Left colon (tissue), 2 donors: ENCODE data around the gene IRF2. TPM values are rescaled to one million over a fixed set of nuclear protein-coding genes. Genes with fewer than 3 reads are reported as not detected.
"Not testable (repeated sequence)": the region's sequence is repeated elsewhere in the genome, so short reads cannot be mapped to it uniquely, and the experiment has no call there.

ENCODE experiments used
- ATAC-seq: fragments of 200-7000 bp; cut with Tn5 transposase; one replicate; pipeline ENCODE4 v1.9.1; 2020; ENCODE audit warnings: mild to moderate bottlenecking, moderate library complexity
- DNase-seq, 2 donors: peaks; one replicate each; pipeline ENCODE4 v3.0.0-alpha.2; 2020
- intact Hi-C, 2 donors: fragments of 100-400 bp; cut with DNase I in 1 of 2; cut with micrococcal nuclease in 1 of 2; formaldehyde crosslinking; loops; one replicate each; pipeline versions ENCODE4 v1.11.2 to v1.14.0; 2022; cut with DNase I, micrococcal nuclease
- total RNA-seq, 2 donors: library from RNA; stranded (reverse); fragmentation: NEBNext Ultra II Directional; extraction: Animal tissue kit (Norgen Biotek cat#: 25700); gene quantifications; one replicate each; pipeline ENCODE4 v1.2.1, GENCODE V29; 2021
- donor health status: DM: no; HTN: no; CAD: no.
- donor health status: DM: yes; HTN: yes; CAD: no.

Gene IRF2
- total RNA-seq, 2 donors from 2014 or later: 45.5 to 51.3 TPM

DNA sequence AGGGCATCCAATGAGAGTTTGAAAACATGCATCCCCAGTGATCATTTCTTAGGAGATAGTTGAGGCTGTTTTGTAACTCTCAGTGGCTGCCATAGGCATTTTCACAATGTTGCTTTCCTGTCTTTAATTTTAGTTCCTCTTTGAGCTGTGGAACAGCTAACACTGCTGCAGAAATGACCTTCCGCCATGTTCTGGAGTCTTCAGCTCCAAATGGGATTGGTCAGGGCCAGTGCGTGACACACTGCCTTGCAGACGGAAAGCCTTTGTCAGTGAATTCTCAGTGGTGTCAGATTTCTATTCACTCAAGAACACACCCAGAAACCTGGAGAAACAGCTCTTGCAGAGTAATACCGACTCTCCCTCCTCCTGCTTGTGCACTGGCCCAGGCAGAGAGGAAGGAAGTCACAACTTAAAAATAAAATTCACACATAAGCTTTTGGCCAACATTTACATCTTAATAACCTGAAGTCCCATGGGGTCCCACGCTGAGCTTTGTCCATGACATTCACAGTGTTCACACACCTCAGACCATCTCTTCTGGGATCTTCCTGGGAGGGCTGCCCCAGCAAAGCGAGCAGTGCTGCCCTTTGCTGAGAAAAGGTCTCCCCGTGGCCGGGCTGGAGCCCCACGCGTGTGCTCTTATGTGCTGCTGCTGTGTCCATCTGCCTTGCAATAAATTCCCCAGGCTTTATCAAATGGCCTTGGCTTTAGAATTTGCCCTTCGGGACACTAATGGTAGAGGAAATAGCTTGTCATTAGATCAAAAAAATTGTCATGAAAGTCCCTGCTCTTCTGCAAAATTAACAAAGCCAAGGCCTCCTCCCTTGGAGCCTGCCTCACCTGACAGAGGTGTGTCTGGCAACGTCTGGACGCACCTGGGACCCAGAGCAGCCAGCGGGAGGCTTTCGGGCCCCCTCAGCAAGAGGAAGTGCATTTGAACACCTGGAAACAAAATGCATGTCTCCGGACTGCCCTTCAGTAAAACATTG lies 126.8 kb downstream of the IRF2 start:
- intact Hi-C loops: no loop called here
- ATAC-seq (peak; percentile 50), DNase-seq (peak; percentile 63 to 76)

- intact Hi-C loops: no loop called here
- DNase-seq (no peak), ATAC-seq (no peak)
These were observed 127.7 kb downstream of the IRF2 start for GRCh38 chr4:184346682-184347081.

DNA sequence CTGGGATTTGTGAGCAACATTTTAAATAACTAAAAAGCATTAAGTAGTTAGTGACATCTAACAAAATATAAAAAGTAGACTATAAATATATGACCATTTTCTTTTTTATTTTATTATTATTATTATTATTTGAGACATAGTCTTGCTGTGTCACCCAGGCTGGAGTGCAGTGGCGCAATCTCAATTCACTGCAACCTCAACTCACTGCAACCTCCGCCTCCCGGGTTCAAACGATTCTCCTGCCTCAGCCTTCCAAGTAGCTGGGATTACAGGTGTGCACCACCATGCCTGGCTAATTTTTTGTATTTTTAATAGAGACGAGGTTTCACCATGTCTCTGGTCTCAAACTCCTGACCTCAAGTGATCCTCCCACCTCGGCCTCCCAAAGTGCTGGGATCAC lies 128.1 kb downstream of the IRF2 start:
- ATAC-seq, intact Hi-C loops, DNase-seq: not testable (repeated sequence)

DNA sequence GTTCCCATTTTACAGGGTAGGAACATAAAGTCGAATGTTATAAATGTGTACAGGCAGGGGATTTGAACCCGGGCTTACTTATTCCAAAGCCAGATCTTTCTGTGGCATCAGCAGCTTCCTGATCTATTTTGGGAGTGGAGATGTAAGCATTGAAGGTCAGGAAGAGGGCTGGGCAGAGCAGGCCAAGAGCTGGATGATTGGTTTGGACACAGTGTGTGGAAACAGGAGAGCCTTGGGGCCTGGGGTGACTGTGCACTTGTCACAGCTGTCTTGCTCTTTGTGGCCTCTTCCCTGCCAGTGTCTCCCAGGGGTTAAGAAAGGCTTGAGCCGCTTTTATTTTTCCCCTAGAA lies 128.8 kb downstream of the IRF2 start:
- DNase-seq (peak in 1 of 2 donors; percentile 56), ATAC-seq (no peak)
- intact Hi-C loops: no loop called here

DNA sequence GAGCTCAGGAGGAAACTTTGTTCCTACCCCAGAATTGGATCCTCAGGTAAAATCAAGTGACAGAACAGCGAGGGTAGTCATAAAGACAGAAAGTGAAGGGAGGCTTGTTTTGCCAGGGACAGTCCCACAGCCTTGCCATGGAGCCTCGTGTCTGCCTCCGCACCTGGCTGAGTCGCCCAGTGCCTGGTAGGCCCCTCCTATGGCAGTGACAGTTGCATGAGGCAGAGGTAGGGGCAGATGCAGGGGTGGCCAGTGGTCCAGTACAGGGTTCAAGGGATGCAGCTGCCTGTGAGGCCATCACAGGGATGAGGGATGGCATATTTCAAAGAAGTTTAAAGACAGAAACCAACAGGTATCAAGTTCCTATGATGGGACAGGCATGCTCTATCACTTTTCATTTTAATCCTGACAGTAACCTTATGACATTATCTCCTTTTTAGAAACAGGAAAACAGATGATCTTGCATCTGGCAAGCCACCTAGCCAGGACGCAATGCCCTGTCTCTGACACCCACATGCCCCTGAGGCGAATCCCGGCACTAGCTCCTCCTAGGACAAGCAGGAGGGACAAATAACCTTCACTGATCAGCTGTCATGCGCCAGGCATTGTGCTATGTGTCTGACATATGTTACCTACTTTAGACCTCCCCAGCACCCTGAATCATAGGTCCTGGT lies 129.3 kb downstream of the IRF2 start:
- no peak for DNase-seq
- no peak for ATAC-seq
- intact Hi-C loops: no loop called here

DNA sequence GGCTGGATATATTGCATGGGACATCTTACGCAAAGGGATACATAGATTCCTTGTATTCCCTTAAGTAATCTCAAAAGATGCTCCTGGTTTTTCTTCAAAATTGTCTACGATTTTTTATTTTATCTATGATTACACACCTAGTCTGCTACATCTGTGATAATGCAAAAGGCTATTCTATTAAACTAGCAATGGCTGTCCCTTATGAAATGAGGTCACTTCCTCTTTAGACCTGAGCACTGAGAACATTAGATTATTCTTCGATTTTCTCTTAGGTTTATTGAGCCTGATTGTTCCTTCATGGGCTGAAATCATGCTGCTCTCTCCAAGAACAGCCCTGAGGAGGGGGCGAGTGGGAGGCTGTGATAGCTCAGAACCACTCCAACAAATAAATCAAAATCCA lies 129.9 kb downstream of the IRF2 start:
- intact Hi-C loops: no loop called here

GRCh38 chr4:184343502-184344177 lies 130.7 kb downstream of the IRF2 start:
- DNase-seq (peak; percentile 82 to 87), ATAC-seq (peak; percentile 59)
- intact Hi-C loops: no loop called here

More for the DNA sequence above, 129.9 kb downstream of the IRF2 start:
- ATAC-seq: no peak
- no peak for DNase-seq

- ATAC-seq, intact Hi-C loops, DNase-seq: not testable (repeated sequence)
These were observed 131.5 kb downstream of the IRF2 start for GRCh38 chr4:184342857-184343237.

DNA sequence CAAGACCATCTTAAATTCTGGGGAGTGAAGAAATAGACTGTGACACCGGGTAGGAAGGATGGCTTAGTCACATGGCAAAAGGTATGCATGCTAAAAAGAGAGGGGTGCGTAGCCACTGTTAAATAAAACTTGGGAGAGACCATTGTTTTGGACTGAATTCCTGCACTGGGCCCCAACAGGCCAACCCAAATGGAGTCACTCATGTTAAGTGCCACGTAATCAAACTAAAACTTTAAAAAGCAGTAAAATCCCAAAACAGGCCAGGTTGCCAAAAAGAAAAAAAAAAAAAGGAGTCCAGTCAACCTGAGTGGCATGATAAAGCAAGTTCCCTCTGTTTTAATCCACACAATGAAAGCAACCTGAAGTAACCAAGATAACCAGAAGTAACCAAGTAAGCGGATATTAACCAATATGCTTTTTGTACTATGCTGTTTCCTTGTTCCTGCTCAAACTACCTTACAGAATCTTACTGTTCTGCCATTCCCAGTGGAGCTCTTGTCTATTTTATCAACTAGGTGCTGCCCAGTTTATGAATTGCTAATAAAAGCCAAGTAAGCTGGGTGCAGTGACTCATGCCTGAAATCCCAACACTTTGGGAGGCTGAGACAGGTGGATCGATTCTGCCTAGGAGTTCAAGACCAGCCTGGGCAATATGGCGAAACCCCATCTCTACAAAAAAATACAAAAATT lies 132.0 kb downstream of the IRF2 start:
- ATAC-seq (no peak), DNase-seq (no peak)
- intact Hi-C loops: no loop called here

DNA sequence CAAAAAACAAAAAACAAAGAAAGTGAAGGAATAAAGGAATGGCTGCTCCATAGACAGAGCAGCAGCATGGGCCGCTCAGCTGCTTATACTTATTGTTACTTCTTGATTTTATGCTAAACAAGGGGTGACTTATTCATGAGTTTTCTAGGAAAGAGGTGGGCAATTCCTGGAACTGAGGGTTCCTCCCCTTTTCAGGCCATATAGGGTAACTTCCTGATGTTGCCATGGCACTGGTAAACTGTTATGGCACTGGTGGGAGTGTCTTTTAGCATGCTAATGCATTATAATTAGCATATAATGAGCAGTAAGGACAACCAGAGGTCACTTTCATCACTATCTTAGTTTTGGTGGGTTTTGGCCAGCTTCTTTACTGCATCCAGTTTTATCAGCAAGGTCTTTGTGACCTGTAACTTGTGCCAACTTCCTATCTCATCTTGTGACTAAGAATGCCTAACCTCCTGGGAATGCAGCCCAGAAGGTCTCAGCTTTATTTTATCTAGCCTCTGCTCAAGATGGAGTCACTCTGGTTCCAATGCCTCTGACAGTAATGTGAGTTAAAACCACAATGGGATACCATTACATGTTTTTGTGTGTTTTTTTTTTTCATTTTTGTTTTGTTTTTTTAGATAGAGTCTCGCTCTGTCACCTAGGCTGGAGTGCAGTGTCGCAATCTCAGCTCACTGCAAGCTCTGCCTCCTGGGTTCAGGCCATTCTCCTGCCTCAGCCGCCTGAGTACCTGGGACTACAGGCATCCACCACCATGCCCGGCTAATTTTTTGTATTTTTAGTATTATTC lies 134.8 kb downstream of the IRF2 start:
- intact Hi-C loops, DNase-seq, ATAC-seq: not testable (repeated sequence)

- intact Hi-C loops: no loop called here
- DNase-seq (no peak), ATAC-seq (no peak)
These were observed 136.4 kb downstream of the IRF2 start for GRCh38 chr4:184337907-184338306.

Other genes with a start within 250 kb of the IRF2 start
- gene CASP3, start 174.9 kb upstream of the IRF2 start, total RNA-seq: 10 to 100 TPM; 43.4 to 50.2 TPM
- gene PRIMPOL, start 175.2 kb upstream of the IRF2 start, total RNA-seq: 10 to 100 TPM; 13.1 to 23.4 TPM